ENCODE measurements around the gene LILRB1. TPM values are rescaled to one million over a fixed set of nuclear protein-coding genes. Genes with fewer than 3 reads are reported as not detected.
"Not testable (repeated sequence)": the region's sequence is repeated elsewhere in the genome, so short reads cannot be mapped to it uniquely, and the experiment has no call there.

LILRB1 gene
- total and polyA plus RNA-seq, 2 donors from 2014 or later, result 0.41 to 10.9 TPM

DNA sequence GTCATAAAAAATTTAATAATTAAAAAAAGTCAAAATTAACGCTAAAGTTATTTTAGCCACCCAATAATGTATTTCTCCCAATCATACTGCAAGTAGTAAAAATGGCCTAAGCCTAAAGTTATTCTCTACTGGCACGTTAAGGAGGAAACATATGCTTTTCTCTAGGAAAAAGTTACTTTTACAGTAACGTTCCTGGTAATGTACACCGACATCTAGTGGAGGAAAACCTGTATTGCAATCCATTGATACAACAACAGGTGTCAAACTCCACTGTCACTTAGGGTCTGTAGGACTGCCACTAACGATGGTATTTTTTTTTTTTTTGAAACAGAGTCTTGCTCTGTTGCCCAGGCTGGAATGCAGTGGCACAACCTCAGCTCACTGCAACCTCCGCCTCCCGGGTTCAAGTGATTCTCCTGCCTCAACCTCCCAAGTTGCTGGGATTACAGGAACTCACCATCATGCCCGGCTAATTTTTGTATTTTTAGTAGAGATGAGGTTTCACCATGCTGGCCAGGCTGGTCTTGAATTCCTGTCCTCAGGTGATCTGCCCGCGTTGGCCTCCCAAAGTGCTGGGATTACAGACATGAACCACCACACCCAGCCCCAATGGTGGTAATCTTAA, 46.0 kb downstream of the LILRB1 start:
- H3K4me1 ChIP-seq (ENCODE audit: control insufficient read depth in 2 of 3, insufficient read depth in 2 of 3, low read depth in 1 of 3, low read length in 3 of 3); FAIRE-seq; H3K9ac ChIP-seq (ENCODE audit: low read length in 3 of 3); intact Hi-C loops (cut with DNase I); H3K4me3 ChIP-seq (ENCODE audit: low read length in 3 of 3); H3K36me3 ChIP-seq (ENCODE audit: control insufficient read depth in 2 of 3, insufficient read depth in 3 of 3, low read length in 3 of 3); H3K27ac ChIP-seq (ENCODE audit: low read depth in 2 of 2, low read length in 2 of 2); H3K9me3 ChIP-seq (ENCODE audit: control insufficient read depth in 2 of 3, insufficient read depth in 1 of 3, low read length in 3 of 3); H3K27me3 ChIP-seq (ENCODE audit: control insufficient read depth, insufficient read depth, low read length): not testable (repeated sequence)
- TF ChIP-seq, protein P1, sequence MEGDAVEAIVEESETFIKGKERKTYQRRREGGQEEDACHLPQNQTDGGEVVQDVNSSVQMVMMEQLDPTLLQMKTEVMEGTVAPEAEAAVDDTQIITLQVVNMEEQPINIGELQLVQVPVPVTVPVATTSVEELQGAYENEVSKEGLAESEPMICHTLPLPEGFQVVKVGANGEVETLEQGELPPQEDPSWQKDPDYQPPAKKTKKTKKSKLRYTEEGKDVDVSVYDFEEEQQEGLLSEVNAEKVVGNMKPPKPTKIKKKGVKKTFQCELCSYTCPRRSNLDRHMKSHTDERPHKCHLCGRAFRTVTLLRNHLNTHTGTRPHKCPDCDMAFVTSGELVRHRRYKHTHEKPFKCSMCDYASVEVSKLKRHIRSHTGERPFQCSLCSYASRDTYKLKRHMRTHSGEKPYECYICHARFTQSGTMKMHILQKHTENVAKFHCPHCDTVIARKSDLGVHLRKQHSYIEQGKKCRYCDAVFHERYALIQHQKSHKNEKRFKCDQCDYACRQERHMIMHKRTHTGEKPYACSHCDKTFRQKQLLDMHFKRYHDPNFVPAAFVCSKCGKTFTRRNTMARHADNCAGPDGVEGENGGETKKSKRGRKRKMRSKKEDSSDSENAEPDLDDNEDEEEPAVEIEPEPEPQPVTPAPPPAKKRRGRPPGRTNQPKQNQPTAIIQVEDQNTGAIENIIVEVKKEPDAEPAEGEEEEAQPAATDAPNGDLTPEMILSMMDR (IDR thresholded peaks at IDR 0.05; ENCODE audit: borderline replicate concordance, extremely low read depth, insufficient read depth), result peak; percentile 70
- DNase-seq, result peak in 2 of 5 donors; percentile 48 to 67

DNA sequence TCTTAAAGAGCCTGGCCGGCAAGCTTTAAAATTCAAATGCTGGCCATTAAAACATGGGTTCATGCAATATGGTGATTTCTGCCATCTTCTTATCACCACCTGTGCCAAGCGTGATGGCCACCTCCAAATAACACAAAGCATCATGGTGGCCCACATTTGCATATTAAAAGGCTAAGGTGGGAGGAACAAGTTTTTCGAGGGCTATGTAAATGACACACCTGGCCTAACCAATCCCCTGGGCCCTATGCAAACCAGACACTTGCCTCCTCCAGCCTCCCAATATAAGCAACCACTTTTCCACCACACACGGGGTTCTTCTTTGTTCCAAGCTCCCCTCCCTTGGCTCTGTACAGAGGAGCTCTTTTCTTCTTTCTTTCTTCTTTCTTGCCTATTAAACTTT, 46.9 kb downstream of the LILRB1 start:
- Histone ChIP-seq H3K4me3 (ENCODE audit: low read length in 3 of 3) (no peak overlapping the region), H3K4me1 (ENCODE audit: control insufficient read depth in 2 of 3, insufficient read depth in 2 of 3, low read depth in 1 of 3, low read length in 3 of 3) (no peaks in the 10 kb centered on the region), H3K27me3 (ENCODE audit: control insufficient read depth, insufficient read depth, low read length) (no peaks in the 10 kb centered on the region), H3K9me3 (ENCODE audit: control insufficient read depth in 2 of 3, insufficient read depth in 1 of 3, low read length in 3 of 3) (no peaks in the 10 kb centered on the region), H3K36me3 (ENCODE audit: control insufficient read depth in 2 of 3, insufficient read depth in 3 of 3, low read length in 3 of 3) (no peaks in the 10 kb centered on the region), H3K9ac (ENCODE audit: low read length in 3 of 3) (no peak overlapping the region), H3K27ac (ENCODE audit: low read depth in 2 of 2, low read length in 2 of 2) (no peak overlapping the region)
- FAIRE-seq (no peak), DNase-seq (no peak)
- TF ChIP-seq, protein P1 (IDR thresholded peaks at IDR 0.05; ENCODE audit: borderline replicate concordance, extremely low read depth, insufficient read depth), result no peak
- intact Hi-C loops (cut with DNase I), result no loop called here

DNA sequence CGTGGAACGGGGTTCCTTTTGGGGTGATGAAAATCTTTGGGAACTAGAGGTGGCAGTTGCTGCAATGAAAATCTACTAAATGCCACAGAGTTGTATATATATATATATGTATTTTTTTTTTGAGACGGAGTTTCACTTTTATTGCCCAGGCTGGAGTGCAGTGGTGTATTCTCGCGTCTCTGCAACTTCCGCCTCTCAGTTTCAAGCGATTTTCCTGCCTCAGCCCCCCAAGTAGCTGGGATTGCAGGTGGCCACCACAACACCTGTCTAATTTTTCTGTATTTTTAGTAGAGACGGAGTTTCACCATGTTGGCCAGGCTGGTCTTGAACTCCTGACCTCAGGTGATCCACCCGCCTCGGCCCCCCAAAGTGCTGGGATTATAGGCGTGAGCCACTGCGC, 51.3 kb downstream of the LILRB1 start:
- H3K9me3 ChIP-seq (ENCODE audit: control insufficient read depth in 2 of 3, insufficient read depth in 1 of 3, low read length in 3 of 3); H3K36me3 ChIP-seq (ENCODE audit: control insufficient read depth in 2 of 3, insufficient read depth in 3 of 3, low read length in 3 of 3); FAIRE-seq; H3K4me1 ChIP-seq (ENCODE audit: control insufficient read depth in 2 of 3, insufficient read depth in 2 of 3, low read depth in 1 of 3, low read length in 3 of 3); H3K4me3 ChIP-seq (ENCODE audit: low read length in 3 of 3); DNase-seq; H3K9ac ChIP-seq (ENCODE audit: low read length in 3 of 3); H3K27me3 ChIP-seq (ENCODE audit: control insufficient read depth, insufficient read depth, low read length); H3K27ac ChIP-seq (ENCODE audit: low read depth in 2 of 2, low read length in 2 of 2); intact Hi-C loops (cut with DNase I): not testable (repeated sequence)

DNA sequence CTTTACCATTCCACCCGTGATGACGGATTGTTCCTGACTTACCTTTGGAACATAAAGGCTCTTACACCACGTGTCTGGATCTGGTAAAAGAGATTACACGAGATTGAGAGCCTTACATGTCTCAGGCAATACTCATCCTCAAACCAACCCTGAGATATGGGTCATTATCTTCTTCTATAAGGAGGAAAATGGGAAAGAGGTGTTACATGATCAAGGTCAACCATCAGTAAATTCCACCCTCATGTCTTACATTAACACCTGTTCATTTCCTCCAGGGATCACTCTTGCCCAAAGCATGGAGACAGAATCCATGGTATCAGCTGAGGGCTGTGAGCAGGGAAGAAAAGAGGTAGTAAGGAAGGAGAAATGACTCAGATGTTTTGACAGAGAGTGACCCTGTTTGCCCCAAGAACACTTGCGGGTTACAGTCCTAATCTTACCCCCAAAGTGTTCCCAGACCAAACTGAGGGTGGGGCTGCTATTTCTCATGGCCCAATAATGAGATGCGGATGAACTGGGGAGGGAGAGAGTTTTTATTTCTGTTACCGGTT, 52.1 kb downstream of the LILRB1 start:
- Histone ChIP-seq H3K27ac (ENCODE audit: low read depth in 2 of 2, low read length in 2 of 2) (no peak overlapping the region), H3K9me3 (ENCODE audit: control insufficient read depth in 2 of 3, insufficient read depth in 1 of 3, low read length in 3 of 3) (no peaks in the 10 kb centered on the region), H3K27me3 (ENCODE audit: control insufficient read depth, insufficient read depth, low read length) (no peaks in the 10 kb centered on the region), H3K36me3 (ENCODE audit: control insufficient read depth in 2 of 3, insufficient read depth in 3 of 3, low read length in 3 of 3) (no peaks in the 10 kb centered on the region), H3K4me3 (ENCODE audit: low read length in 3 of 3) (no peak overlapping the region), H3K4me1 (ENCODE audit: control insufficient read depth in 2 of 3, insufficient read depth in 2 of 3, low read depth in 1 of 3, low read length in 3 of 3) (no peaks in the 10 kb centered on the region), H3K9ac (ENCODE audit: low read length in 3 of 3) (no peak overlapping the region)
- TF ChIP-seq, protein P1 (IDR thresholded peaks at IDR 0.05; ENCODE audit: borderline replicate concordance, extremely low read depth, insufficient read depth), result no peak
- intact Hi-C loops (cut with DNase I), result no loop called here
- FAIRE-seq, result no peak
- DNase-seq, result no peak
